ENCODE measurements around the gene HOXC11.

HOXC11 gene

DNA sequence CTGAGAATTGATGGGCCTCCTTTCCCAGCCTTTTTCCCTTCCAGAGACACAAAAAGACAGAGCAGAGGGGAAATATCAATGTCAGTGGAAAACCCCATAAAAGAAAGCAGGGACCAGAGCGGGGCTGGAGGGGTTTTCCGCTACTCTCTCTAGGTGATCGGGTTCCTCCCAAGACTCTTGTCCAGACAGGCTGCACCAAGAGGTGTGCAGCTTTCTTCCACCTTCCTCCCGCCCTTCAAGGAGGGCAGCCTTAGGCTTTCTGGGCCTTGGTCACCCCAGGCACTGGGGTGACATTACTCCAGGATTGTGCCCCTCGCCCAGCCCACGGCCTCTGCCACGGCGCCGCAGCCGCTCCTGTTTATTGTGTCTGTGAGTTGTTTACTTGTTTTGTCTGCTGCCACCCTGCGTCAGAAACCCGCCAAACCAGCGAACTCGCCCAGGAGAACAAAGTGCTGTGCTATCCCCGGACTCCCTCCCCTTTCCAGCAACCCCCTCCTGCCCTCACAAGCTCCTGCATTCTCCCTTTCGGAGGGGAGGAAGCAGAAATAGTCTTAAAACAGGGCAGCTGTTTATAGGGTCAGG is 48.6 kb downstream of the HOXC11 start:
- DNase-seq (ENCODE audit: low read depth in 2 of 2) = no peak

DNA sequence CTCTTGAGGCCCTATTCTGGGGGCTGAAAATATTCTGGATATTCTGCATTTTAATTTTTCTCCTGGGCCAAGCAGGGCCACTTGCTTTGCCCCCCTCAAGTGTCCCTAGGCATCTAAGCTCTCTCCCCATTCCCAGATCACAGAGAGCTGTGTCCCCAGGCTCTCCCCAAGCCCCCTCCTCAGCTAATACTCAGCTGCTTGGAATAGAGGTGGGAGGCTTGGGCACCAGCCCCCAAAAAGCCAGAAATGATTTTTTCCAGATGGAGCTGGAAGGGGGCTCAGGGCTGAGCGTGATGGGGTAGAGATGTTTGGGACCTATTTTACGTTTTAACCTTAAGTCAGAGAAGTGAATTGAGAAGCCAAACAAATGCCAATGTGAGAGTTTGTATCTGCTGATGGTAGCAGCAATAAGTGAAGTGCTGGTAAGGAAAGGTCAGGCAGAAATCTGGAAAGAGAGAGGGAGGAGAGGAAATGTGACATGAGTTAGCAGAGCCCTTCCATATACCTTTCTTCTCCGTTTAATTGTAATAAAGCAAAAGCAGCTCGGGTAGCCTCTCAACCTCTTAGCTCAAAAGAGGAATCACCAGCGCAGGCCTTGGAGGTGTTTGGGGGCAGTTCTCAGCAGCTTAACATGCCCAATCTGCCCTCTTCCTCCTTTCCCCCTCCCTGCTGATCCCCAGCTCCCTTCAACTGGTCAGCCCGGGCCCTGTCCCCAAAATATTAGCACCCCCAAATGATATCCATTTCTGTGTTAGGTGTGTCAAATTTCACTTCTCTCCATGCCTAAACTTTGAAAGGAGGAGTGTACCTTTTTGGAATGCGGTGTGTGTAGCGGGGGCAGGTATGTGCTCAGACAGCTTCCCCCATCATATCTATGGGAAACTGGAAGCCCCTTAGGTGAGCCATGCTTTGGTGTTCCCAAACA is 50.3 kb downstream of the HOXC11 start:
- no peak for DNase-seq (ENCODE audit: low read depth in 2 of 2)

DNA sequence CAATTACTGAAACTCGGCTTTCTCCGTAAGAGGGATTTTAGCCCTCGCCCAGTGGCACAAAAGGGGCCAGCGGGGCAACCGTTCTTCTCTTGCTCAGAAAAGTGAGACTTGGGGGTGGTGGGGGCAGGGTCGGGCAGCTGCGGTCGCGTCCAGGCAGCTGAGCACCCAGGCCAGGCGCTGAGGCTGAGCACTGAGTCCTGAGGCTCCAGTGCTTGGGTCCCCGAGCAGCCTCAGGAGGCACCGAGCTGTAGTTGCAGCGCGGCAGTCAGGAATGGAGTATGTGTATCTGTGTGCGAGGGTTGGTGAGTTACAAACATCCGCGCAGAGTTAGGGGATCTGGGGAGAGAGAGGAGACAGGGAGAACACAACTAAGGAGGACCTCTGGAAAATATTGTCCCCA is 51.2 kb downstream of the HOXC11 start:
- DNase-seq (ENCODE audit: low read depth in 2 of 2) = no peak

DNA sequence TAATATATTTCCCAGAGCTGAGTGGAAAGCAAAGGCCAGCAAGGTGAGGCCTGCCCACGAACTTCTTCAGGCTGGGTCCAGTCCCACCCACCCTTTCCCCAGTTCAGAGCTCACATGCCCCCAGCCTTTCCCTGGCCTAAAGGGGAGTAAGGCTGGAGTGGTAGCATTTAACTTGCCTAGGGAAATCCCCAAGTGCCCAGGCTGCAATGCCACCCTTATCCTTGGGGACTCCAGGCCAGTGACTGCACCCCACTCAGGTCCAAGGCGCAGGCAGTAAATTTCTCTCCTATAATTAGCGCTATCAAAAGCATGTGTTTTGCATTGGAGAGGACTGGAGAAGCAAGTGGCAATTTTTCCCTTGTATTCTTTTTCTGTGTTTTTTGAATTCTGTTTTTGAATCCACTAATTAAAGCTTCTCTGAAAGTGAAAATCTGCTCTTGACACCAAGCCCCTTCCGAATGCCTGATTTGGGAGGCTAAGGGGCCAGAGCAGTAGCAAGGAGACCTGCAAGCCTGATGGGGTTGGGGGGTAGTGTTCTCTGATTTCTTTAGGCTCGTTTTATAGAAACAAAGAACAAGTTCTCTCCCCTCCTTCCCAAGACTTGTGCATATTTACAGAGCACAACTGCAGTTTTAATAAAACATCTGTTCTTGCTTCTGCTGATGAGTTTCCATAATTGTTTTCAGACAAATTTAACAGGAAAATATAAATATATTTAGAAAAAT is 51.8 kb downstream of the HOXC11 start:
- DNase-seq (ENCODE audit: low read depth in 2 of 2) = no peak

DNA sequence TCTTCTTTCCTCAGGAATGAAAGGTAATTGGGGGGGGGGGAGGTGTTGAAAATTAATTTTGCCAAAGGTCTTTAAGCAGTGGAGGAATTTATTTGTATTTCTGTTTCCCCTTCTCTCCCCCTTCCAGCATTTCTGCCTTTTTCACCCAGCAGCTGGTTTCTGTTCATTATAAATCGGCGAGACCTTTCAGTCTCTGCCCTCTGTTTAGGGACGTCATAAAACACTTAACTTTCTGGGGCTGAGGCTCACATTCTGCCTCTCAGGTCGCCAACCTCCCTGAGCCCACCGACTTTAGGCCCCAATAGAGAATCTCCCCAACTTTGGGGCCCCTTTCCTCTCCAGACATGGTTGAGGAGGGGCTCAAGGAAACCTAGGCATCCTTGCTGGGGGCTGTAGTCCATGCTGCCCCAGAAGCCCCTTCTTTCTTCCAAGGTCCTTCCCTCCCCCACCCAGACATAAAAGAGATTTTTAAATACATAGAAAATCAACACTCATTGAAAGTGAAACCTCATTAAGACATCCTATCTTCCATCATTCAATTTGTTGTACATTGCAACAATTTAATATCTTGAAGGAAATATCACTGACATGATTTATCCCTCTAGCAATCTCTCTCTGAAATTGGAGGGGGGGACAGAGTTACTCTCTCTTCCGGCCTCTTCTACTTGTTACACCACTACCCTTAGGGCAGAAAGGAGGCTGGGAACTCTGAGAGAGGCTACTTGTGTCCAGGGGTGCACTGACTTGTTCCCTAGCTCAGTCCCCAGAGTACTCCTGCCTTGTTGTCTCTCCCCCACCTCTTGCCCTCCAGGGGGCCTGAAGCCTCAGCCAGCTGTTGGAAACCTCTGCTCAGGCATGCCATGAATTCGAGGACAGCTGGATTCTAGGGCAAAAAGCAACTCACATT is 52.8 kb downstream of the HOXC11 start:
- DNase-seq (ENCODE audit: low read depth in 2 of 2) = no peak

DNA sequence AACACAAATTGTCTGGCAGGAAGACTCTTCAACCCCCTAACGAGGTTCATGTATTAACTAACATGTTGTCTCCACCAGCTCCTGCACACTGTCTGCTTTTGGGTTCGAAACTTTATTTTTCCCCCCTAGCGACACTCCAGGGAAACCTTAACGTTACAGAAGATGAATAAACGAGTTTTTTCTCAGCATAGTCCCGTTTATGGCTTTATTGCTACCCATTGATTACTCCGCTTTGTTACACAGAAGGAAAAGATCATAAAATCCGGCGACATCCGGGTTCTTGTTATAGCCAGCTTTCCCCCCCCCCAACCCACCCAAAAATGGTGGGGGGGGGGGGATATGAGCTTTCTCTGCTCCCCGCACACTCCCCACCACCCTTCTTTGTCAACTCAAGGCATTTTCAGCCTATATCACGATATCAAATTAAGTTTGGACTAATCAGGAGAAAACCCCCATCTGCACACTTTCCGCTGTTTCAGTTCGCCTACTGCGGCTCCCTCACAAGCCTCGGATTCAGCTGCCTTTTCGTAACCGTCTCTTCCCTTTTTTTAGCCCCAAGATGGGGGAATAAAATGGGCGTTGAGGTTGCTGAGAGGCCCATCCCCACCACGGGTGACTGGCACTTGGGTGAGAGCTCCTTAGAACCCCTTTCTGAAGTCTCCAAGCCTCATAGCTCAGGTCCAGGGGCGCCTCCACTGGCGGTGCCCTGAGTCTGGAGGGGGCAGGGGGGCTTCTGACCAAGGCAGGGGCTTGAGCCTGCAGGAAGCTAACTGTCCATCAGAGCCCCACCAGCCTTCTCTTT is 53.9 kb downstream of the HOXC11 start:
- no peak for DNase-seq (ENCODE audit: low read depth in 2 of 2)
